ENCODE measurements around the gene TLCD3A.
A peak's percentile ranks its signal among the peaks of the same experiment; 100 is the strongest.
"Not testable (repeated sequence)": the region's sequence is repeated elsewhere in the genome, so short reads cannot be mapped to it uniquely, and the experiment has no call there.

The TLCD3A gene

GRCh38 chr17:753418-753817 lies 21.0 kb downstream of the TLCD3A start:
- H3K4me1 ChIP-seq (ENCODE audit: insufficient read depth, low read length, severe bottlenecking), result peaks cover 21% of the 10 kb centered on the region
- H3K4me3 ChIP-seq (ENCODE audit: low read depth, low read length, poor library complexity, severe bottlenecking), result no peak overlapping the region
- H3K79me2 ChIP-seq (ENCODE audit: insufficient read depth, low read length), result peaks cover 24% of the 10 kb centered on the region
- H3K27me3 ChIP-seq (ENCODE audit: insufficient read depth, low read length), result no peaks in the 10 kb centered on the region
- peaks cover 38% of the 10 kb centered on the region for H3K36me3 ChIP-seq (ENCODE audit: insufficient read depth, low read length)
- TF ChIP-seq CTCF (IDR thresholded peaks at IDR 0.05; ENCODE audit: low read length) (no peak), EZH2 (IDR thresholded peaks at IDR 0.05; ENCODE audit: borderline replicate concordance, low read length) (no peak)
- H3K4me2 ChIP-seq (ENCODE audit: low read length), result no peak overlapping the region
- no peak overlapping the region for H2AFZ ChIP-seq (ENCODE audit: low read length)
- 0 out of 2 replicates have a peak, but pooled peaks cover 7% of the 10 kb centered on the region for H3F3A ChIP-seq (ENCODE audit: insufficient read depth, low read length)
- 0 out of 2 replicates have a peak, but pooled peaks cover 6% of the 10 kb centered on the region for H3K9me3 ChIP-seq (ENCODE audit: low read length)
- H3K9me2 ChIP-seq (ENCODE audit: low read depth, low read length), result no peaks in the 10 kb centered on the region
- no peaks in the 10 kb centered on the region for H4K20me1 ChIP-seq (ENCODE audit: insufficient read depth, low read length)
- peak overlapping the region; percentile 31 for H3K27ac ChIP-seq (ENCODE audit: low read depth, low read length, poor library complexity, severe bottlenecking)
- H3K9ac ChIP-seq (ENCODE audit: low read length), result no peak overlapping the region

- peaks cover 39% of the 10 kb centered on the region for H3K36me3 ChIP-seq (ENCODE audit: insufficient read depth, low read length)
- H3K4me3 ChIP-seq (ENCODE audit: low read depth, low read length, poor library complexity, severe bottlenecking); H2AFZ ChIP-seq (ENCODE audit: low read length); H4K20me1 ChIP-seq (ENCODE audit: insufficient read depth, low read length); H3K9me3 ChIP-seq (ENCODE audit: low read length); H3K4me2 ChIP-seq (ENCODE audit: low read length); H3K9me2 ChIP-seq (ENCODE audit: low read depth, low read length); H3K27me3 ChIP-seq (ENCODE audit: insufficient read depth, low read length); H3K27ac ChIP-seq (ENCODE audit: low read depth, low read length, poor library complexity, severe bottlenecking); H3K9ac ChIP-seq (ENCODE audit: low read length); H3F3A ChIP-seq (ENCODE audit: insufficient read depth, low read length): not testable (repeated sequence)
- H3K4me1 ChIP-seq (ENCODE audit: insufficient read depth, low read length, severe bottlenecking), result peaks cover 16% of the 10 kb centered on the region
- H3K79me2 ChIP-seq (ENCODE audit: insufficient read depth, low read length), result peaks cover 13% of the 10 kb centered on the region
Measured at GRCh38 chr17:755319-755961, 23.0 kb downstream of the TLCD3A start.

GRCh38 chr17:756010-756567 lies 23.7 kb downstream of the TLCD3A start:
- not testable (repeated sequence) for H3K4me1 ChIP-seq (ENCODE audit: insufficient read depth, low read length, severe bottlenecking); H3K9ac ChIP-seq (ENCODE audit: low read length); H4K20me1 ChIP-seq (ENCODE audit: insufficient read depth, low read length); H3K4me3 ChIP-seq (ENCODE audit: low read depth, low read length, poor library complexity, severe bottlenecking); H3K4me2 ChIP-seq (ENCODE audit: low read length); H3K9me3 ChIP-seq (ENCODE audit: low read length); H3F3A ChIP-seq (ENCODE audit: insufficient read depth, low read length); H3K27ac ChIP-seq (ENCODE audit: low read depth, low read length, poor library complexity, severe bottlenecking); H2AFZ ChIP-seq (ENCODE audit: low read length); H3K9me2 ChIP-seq (ENCODE audit: low read depth, low read length); H3K79me2 ChIP-seq (ENCODE audit: insufficient read depth, low read length); H3K27me3 ChIP-seq (ENCODE audit: insufficient read depth, low read length)
- H3K36me3 ChIP-seq (ENCODE audit: insufficient read depth, low read length), result peaks cover 42% of the 10 kb centered on the region

- no peak overlapping the region for H3K4me3 ChIP-seq (ENCODE audit: low read depth, low read length, poor library complexity, severe bottlenecking)
- TF ChIP-seq CTCF (IDR thresholded peaks at IDR 0.05; ENCODE audit: low read length), result no peak
- TF ChIP-seq EZH2 (IDR thresholded peaks at IDR 0.05; ENCODE audit: borderline replicate concordance, low read length), result no peak
- no peaks in the 10 kb centered on the region for H3F3A ChIP-seq (ENCODE audit: insufficient read depth, low read length)
- no peaks in the 10 kb centered on the region for H3K79me2 ChIP-seq (ENCODE audit: insufficient read depth, low read length)
- no peaks in the 10 kb centered on the region for H3K4me1 ChIP-seq (ENCODE audit: insufficient read depth, low read length, severe bottlenecking)
- no peak overlapping the region for H3K27ac ChIP-seq (ENCODE audit: low read depth, low read length, poor library complexity, severe bottlenecking)
- H3K4me2 ChIP-seq (ENCODE audit: low read length), result no peak overlapping the region
- H3K9me2 ChIP-seq (ENCODE audit: low read depth, low read length), result no peaks in the 10 kb centered on the region
- H2AFZ ChIP-seq (ENCODE audit: low read length), result no peak overlapping the region
- no peaks in the 10 kb centered on the region for H3K9me3 ChIP-seq (ENCODE audit: low read length)
- H4K20me1 ChIP-seq (ENCODE audit: insufficient read depth, low read length), result no peaks in the 10 kb centered on the region
- H3K9ac ChIP-seq (ENCODE audit: low read length), result no peak overlapping the region
- peaks cover 69% of the 10 kb centered on the region for H3K36me3 ChIP-seq (ENCODE audit: insufficient read depth, low read length)
- H3K27me3 ChIP-seq (ENCODE audit: insufficient read depth, low read length), result no peaks in the 10 kb centered on the region
Measured at GRCh38 chr17:759964-760363, 27.6 kb downstream of the TLCD3A start.
